Prostate gland (tissue), 1 donor: ENCODE measurements around the gene CEP112.

ENCODE experiments used
- POLR2A ChIP-seq: fragments of 450-650 bp; IDR thresholded peaks from one replicate; pipeline ENCODE4 v1.6.1; 2016; ENCODE audit warnings: antibody characterized with exemption, mild to moderate bottlenecking
- POLR2AphosphoS5 ChIP-seq: sonication (generic); formaldehyde crosslinking; IDR thresholded peaks from one replicate; pipeline ENCODE4 v1.6.1; 2017; ENCODE audit warnings: antibody characterized with exemption

- TF ChIP-seq POLR2A (no peak), POLR2AphosphoS5 (no peak)
These were observed 42.7 kb upstream of the CEP112 start for GRCh38 chr17:66234611-66235010.
